Neural progenitor cell (in vitro differentiated cells): ENCODE measurements around the gene COQ10A.

Source experiments
- CTCF ChIP-seq: fragments of 200-600 bp; sonication (generic); IDR thresholded peaks from 2 replicates; pipeline ENCODE4 v1.5.1; 2017; ENCODE audit warnings: antibody characterized with exemption, mild to moderate bottlenecking
- EZH2 ChIP-seq: fragments of 200-600 bp; sonication (generic); IDR thresholded peaks from 2 replicates; pipeline ENCODE4 v1.6.1; 2017; ENCODE audit warnings: antibody characterized with exemption, mild to moderate bottlenecking, moderate library complexity
- EZH2phosphoT487 ChIP-seq: fragments of 200-600 bp; sonication (generic); IDR thresholded peaks from 2 replicates; pipeline ENCODE4 v1.6.1; 2017; ENCODE audit warnings: antibody characterized with exemption

- TF ChIP-seq CTCF = no peak
- no peak for TF ChIP-seq EZH2
- no peak for TF ChIP-seq EZH2phosphoT487
Measured at GRCh38 chr12:56307221-56307965, 40.7 kb downstream of the COQ10A start.
